Activated CD8-positive, alpha-beta T cell treated with anti-CD3 and anti-CD28 coated beads for 36 hours (primary cell): ENCODE results near the gene PITPNC1. TPM values are rescaled to one million over a fixed set of nuclear protein-coding genes. Genes with fewer than 3 reads are reported as not detected.

ENCODE experiments used
- ATAC-seq: fragments of 200-7000 bp; cut with Tn5 transposase; one replicate; pipeline ENCODE4 v1.10.0; 2021; ENCODE audit warnings: mild to moderate bottlenecking, moderate library complexity
- CTCF ChIA-PET: fragments of 350-600 bp; sonication (Branson Sonifier 250); formaldehyde crosslinking; loops from one replicate; lab custom pipeline; 2021; ENCODE audit warnings: antibody characterized with exemption; lab: Charles Lee
- POLR2A ChIA-PET: fragments of 350-600 bp; sonication (Branson Sonifier 250); formaldehyde crosslinking; loops from one replicate; lab custom pipeline; 2021; ENCODE audit warnings: antibody characterized with exemption; lab: Charles Lee
- DNase-seq: peaks from one replicate; pipeline ENCODE4 v3.0.0-alpha.2; 2020
- H3K27ac Mint-ChIP-seq: one replicate; pipeline ENCODE4 v1.8.0; 2021; ENCODE audit warnings: mild to moderate bottlenecking, mixed read lengths
- H3K27me3 Mint-ChIP-seq: one replicate; pipeline ENCODE4 v1.8.0; 2021; ENCODE audit warnings: mixed read lengths
- H3K36me3 Mint-ChIP-seq: one replicate; pipeline ENCODE4 v1.8.0; 2021; ENCODE audit warnings: low read depth, mixed read lengths
- H3K4me1 Mint-ChIP-seq: one replicate; pipeline ENCODE4 v1.8.0; 2021; ENCODE audit warnings: low read depth, mixed read lengths
- H3K4me3 Mint-ChIP-seq: one replicate; pipeline ENCODE4 v1.8.0; 2021; ENCODE audit warnings: mild to moderate bottlenecking, moderate library complexity, mixed read lengths
- H3K9me3 Mint-ChIP-seq: one replicate; pipeline ENCODE4 v1.8.0; 2021; ENCODE audit warnings: mixed read lengths
- intact Hi-C: fragments of 100-400 bp; cut with micrococcal nuclease; formaldehyde crosslinking; loops from one replicate; pipeline ENCODE4 v1.10.0; 2022
- total RNA-seq, 2 experiments: library from RNA; stranded (reverse); gene quantifications; one replicate each; pipeline ENCODE4 v1.2.3, GENCODE V29; 2021
- TF ChIP-seq, protein P1 (sequence below): fragments of 200-600 bp; IDR thresholded peaks from one replicate; pipeline ENCODE4 v1.8.0; 2022; ENCODE audit warnings: antibody characterized with exemption, mild to moderate bottlenecking

The PITPNC1 gene
- total RNA-seq, 2 experiments from 2014 or later, result 51.8 to 56.3 TPM

DNA sequence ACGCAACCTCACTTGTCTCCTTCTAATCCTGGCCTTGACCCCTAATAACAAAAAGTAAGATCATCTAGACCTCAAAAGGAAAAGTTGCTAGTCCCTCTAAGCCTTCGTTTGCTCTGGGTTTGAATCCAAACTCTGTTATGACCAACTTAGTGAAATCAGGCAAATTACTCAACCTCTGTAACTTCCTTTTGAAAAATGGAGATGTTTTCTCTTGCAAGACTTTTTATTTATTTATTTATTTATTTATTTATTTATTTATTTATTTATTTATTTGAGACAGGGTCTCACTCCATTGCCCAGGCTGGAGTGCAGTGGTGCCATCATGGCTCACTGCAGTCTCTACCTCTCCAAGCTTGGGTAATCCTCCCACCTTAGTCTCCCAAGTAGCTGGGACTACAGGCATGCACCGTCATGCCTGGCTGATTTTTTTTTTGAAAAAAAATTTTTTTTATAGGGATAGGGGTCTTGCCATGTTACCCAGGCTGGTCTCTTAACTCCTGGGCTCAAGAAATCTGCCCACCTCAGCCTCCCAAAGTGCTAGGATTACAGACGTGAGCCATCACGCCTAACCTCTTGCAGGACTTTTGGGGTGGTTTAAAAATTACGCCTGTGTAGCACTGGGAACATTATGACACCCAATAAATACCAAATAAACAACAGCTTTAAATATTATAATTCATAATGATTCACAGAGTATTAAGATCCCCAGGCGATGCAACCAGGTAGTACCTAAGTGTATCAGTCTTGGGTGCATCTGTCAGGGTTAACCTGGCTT lies 63.4 kb downstream of the PITPNC1 start:
- peak; percentile 3 for ATAC-seq
- Mint-ChIP-seq H3K27ac (peak overlapping the region; percentile 97), H3K36me3 (peaks cover 5% of the 10 kb centered on the region), H3K27me3 (no peaks in the 10 kb centered on the region), H3K9me3 (no peaks in the 10 kb centered on the region), H3K4me3 (peak overlapping the region; percentile 77), H3K4me1 (peaks cover 72% of the 10 kb centered on the region)
- ChIA-PET CTCF (interaction anchor here (0.6 to 3.4 kb wide), 15 partner anchors 9 to 163 kb away, joined by 3 to 34 read pairs (median 5); no protein-coding TSS in a partner anchor), POLR2A (interaction anchor here (0.6 to 4.1 kb wide), 21 partner anchors 9 to 528 kb away, joined by 3 to 39 read pairs (median 6); partner anchors contain the start of gene PITPNC1)
- intact Hi-C loops, result loop anchor here (2.0 kb wide), 1 partner anchor 18 kb away; no protein-coding TSS in a partner anchor
- TF ChIP-seq, protein P1, sequence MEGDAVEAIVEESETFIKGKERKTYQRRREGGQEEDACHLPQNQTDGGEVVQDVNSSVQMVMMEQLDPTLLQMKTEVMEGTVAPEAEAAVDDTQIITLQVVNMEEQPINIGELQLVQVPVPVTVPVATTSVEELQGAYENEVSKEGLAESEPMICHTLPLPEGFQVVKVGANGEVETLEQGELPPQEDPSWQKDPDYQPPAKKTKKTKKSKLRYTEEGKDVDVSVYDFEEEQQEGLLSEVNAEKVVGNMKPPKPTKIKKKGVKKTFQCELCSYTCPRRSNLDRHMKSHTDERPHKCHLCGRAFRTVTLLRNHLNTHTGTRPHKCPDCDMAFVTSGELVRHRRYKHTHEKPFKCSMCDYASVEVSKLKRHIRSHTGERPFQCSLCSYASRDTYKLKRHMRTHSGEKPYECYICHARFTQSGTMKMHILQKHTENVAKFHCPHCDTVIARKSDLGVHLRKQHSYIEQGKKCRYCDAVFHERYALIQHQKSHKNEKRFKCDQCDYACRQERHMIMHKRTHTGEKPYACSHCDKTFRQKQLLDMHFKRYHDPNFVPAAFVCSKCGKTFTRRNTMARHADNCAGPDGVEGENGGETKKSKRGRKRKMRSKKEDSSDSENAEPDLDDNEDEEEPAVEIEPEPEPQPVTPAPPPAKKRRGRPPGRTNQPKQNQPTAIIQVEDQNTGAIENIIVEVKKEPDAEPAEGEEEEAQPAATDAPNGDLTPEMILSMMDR, result no peak
- DNase-seq, result no peak

GRCh38 chr17:67441052-67441895 lies 64.2 kb downstream of the PITPNC1 start:
- ChIA-PET POLR2A (interaction anchor here (0.6 to 4.1 kb wide), 22 partner anchors 9 to 527 kb away, joined by 3 to 39 read pairs (median 6); partner anchors contain the start of gene PITPNC1), CTCF (interaction anchor here (0.6 to 3.4 kb wide), 21 partner anchors 8 to 183 kb away, joined by 3 to 34 read pairs (median 5); partner anchors contain the start of gene PITPNC1)
- ATAC-seq (peak; percentile 90), DNase-seq (peak; percentile 90)
- Mint-ChIP-seq H3K4me3 (peak overlapping the region; percentile 77), H3K4me1 (peaks cover 71% of the 10 kb centered on the region), H3K27me3 (no peaks in the 10 kb centered on the region), H3K27ac (peak overlapping the region; percentile 97), H3K36me3 (peaks cover 7% of the 10 kb centered on the region), H3K9me3 (no peaks in the 10 kb centered on the region)
- TF ChIP-seq, protein P1, result no peak
- intact Hi-C loops, result loop anchor here (2.0 kb wide), 1 partner anchor 18 kb away; no protein-coding TSS in a partner anchor

DNA sequence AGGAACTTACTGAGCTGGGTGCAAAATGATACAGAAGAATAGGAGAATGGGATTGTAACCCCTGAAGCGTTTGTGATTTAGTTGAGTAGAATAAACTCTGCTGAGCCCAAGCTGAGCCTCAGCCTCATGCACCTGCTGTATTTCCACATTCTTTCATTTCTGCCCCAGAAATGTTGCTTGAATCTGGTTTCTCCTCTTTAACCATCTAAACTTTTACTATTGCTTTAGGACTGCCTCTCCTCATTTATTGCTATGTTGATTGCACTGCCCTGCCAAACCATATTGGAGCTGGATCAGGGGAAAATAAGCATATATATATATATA lies 64.8 kb downstream of the PITPNC1 start:
- POLR2A ChIA-PET, result interaction anchor here (1.1 to 4.1 kb wide), 14 partner anchors 9 to 77 kb away, joined by 3 to 39 read pairs (median 8); partner anchors contain the start of gene PITPNC1
- ATAC-seq (no peak), DNase-seq (no peak)
- H3K9me3 Mint-ChIP-seq, result no peaks in the 10 kb centered on the region
- CTCF ChIA-PET, result interaction anchor here (0.8 to 3.4 kb wide), 13 partner anchors 9 to 182 kb away, joined by 3 to 34 read pairs (median 6); partner anchors contain the start of gene PITPNC1
- peak overlapping the region; percentile 97 for H3K27ac Mint-ChIP-seq
- peak overlapping the region; percentile 77 for H3K4me3 Mint-ChIP-seq
- intact Hi-C loops, result loop anchor here (2.0 kb wide), 1 partner anchor 19 kb away; no protein-coding TSS in a partner anchor
- H3K4me1 Mint-ChIP-seq, result peaks cover 68% of the 10 kb centered on the region
- H3K27me3 Mint-ChIP-seq, result no peaks in the 10 kb centered on the region
- TF ChIP-seq, protein P1, result no peak
- H3K36me3 Mint-ChIP-seq, result peaks cover 8% of the 10 kb centered on the region

GRCh38 chr17:67442787-67443624 lies 65.9 kb downstream of the PITPNC1 start:
- ChIA-PET POLR2A (interaction anchor here (0.9 to 4.1 kb wide), 8 partner anchors 10 to 64 kb away, joined by 3 to 39 read pairs (median 12); partner anchors contain the start of gene PITPNC1), CTCF (interaction anchor here (0.6 to 3.4 kb wide), 11 partner anchors 13 to 127 kb away, joined by 3 to 34 read pairs (median 7); no protein-coding TSS in a partner anchor)
- intact Hi-C loops, result no loop called here
- ATAC-seq, result no peak
- TF ChIP-seq, protein P1, result no peak
- H3K4me1 Mint-ChIP-seq, result peaks cover 68% of the 10 kb centered on the region
- H3K9me3 Mint-ChIP-seq, result no peaks in the 10 kb centered on the region
- no peaks in the 10 kb centered on the region for H3K27me3 Mint-ChIP-seq
- DNase-seq, result no peak
- H3K27ac Mint-ChIP-seq, result peak overlapping the region; percentile 85
- H3K4me3 Mint-ChIP-seq, result no peak overlapping the region
- peaks cover 8% of the 10 kb centered on the region for H3K36me3 Mint-ChIP-seq
